Ovary (tissue), 9 donors: Measurements from ENCODE around the gene ADAM10. TPM values are rescaled to one million over a fixed set of nuclear protein-coding genes. Genes with fewer than 3 reads are reported as not detected.

Experiments
- DNase-seq, 5 donors: peaks; one replicate each; pipeline ENCODE4 v3.0.0-alpha.2; 2019 to 2020
- H3K27ac ChIP-seq, 2 donors: fragments of 200-600 bp; one replicate each; pipeline versions ENCODE4 v1.5.1 to v1.8.0; 2019 to 2022
- H3K27me3 ChIP-seq: fragments of 200-600 bp; one replicate; pipeline ENCODE4 v1.8.0; 2022
- H3K36me3 ChIP-seq: fragments of 200-600 bp; sonication (generic); one replicate; pipeline ENCODE4 v1.5.1; 2019
- H3K4me1 ChIP-seq: one replicate; pipeline ENCODE4 v1.8.1; 2013; ENCODE audit warnings: mild to moderate bottlenecking, moderate library complexity; ENCODE audit not compliant: insufficient read depth
- H3K4me3 ChIP-seq: fragments of 200-600 bp; sonication (generic); one replicate; pipeline ENCODE4 v1.5.1; 2017
- H3K9me3 ChIP-seq, 2 donors: fragments of 200-600 bp in 1 of 2; sonication (generic) in 1 of 2; one replicate each; pipeline versions ENCODE4 v1.5.1 to v1.8.1; 2013 to 2019; ENCODE audit warnings: mild to moderate bottlenecking in 1 of 2, moderate library complexity in 1 of 2
- CTCF ChIP-seq, 3 donors: fragments of 450-650 bp in 2 of 3; fragments of 200-600 bp in 1 of 3; IDR thresholded peaks; one replicate each; pipeline versions ENCODE4 v1.5.1 to v1.8.0; 2016 to 2022; ENCODE audit warnings: antibody characterized with exemption in 3 of 3, mild to moderate bottlenecking in 1 of 3
- EP300 ChIP-seq: sonication (generic); formaldehyde crosslinking; IDR thresholded peaks from one replicate; pipeline ENCODE4 v1.6.1; 2017; ENCODE audit warnings: antibody characterized with exemption
- POLR2A ChIP-seq: fragments of 450-650 bp; IDR thresholded peaks from one replicate; pipeline ENCODE4 v1.6.1; 2017; ENCODE audit warnings: antibody characterized with exemption, mild to moderate bottlenecking, moderate library complexity
- WGBS, 3 donors: extraction: QIAGEN DNeasy Blood & Tissue Kit in 1 of 3; methylation state at CpG; one replicate each; pipeline versions ENCODE4 v1.1.5 to v1.1.7; 2013 to 2017; 5-methylcytosine and 5-hydroxymethylcytosine counted together
- intact Hi-C, 4 donors: fragments of 100-400 bp; cut with DNase I; formaldehyde crosslinking; loops; one replicate each; pipeline versions ENCODE4 v1.11.0 to v1.15.1; 2022 to 2023
- polyA plus RNA-seq, 2 donors: library from polyadenylated mRNA; stranded (reverse); fragments of 200-250 nt in 1 of 2; fragments of 350-450 nt in 1 of 2; fragmentation: Illumina TruSeq in 1 of 2; extraction: RNeasy Lipid Tissue Mini Kit (QIAGEN cat#74804) in 1 of 2; gene quantifications; one replicate each; pipeline ENCODE4 v1.2.3, GENCODE V29; 2013 to 2014
- total RNA-seq, 7 donors: library from RNA; depleted of rRNA in 2 of 7; stranded (reverse); fragments of >200 nt in 2 of 7; fragmentation: NEBNext Ultra II Directional in 3 of 7; extraction: Animal tissue kit (Norgen Biotek cat#: 25700) in 3 of 7; gene quantifications; one replicate each; pipeline versions ENCODE4 v1.1.0 to v1.2.4, GENCODE V29; 2016 to 2023
- donor health status: DM: no; HTN: no; CAD: no; lungs with moderate emphysema.
- donor health status: DM: no; HTN: no; CAD: no.
- donor health status: Bipolar disorder and iron deficiency.
- donor health status: DM: yes; HTN: yes; CAD: no.
- donor health status: DM: no; HTN: no; CAD: no.
- donor health status: DM: yes; HTN: yes; CAD: no.

The ADAM10 gene
- total and polyA plus RNA-seq, 9 donors = 23.2 to 86.4 (median 63.0) TPM

- no peak overlapping the region for H3K27ac ChIP-seq
- DNase-seq = no peak
- no peaks in the 10 kb centered on the region for H3K9me3 ChIP-seq
- TF ChIP-seq EP300 (no peak), POLR2A (no peak), CTCF (IDR thresholded peaks at IDR 0.05) (no peak)
- intact Hi-C loops = no loop called here
- no peaks in the 10 kb centered on the region for H3K36me3 ChIP-seq
- peaks cover 6% of the 10 kb centered on the region for H3K4me1 ChIP-seq
- no peaks in the 10 kb centered on the region for H3K27me3 ChIP-seq
- no peak overlapping the region for H3K4me3 ChIP-seq
- 94 to 99% (median 97%) methylated on average over 2 of the region's 2 CpGs for WGBS, 3 donors
Measured at GRCh38 chr15:58741032-58741431, 8.5 kb downstream of the ADAM10 start.

- TF ChIP-seq EP300 = no peak
- TF ChIP-seq CTCF (IDR thresholded peaks at IDR 0.05) = no peak
- no peak for TF ChIP-seq POLR2A
- Histone ChIP-seq H3K4me1 (peaks cover 6% of the 10 kb centered on the region), H3K27me3 (no peaks in the 10 kb centered on the region), H3K36me3 (no peaks in the 10 kb centered on the region), H3K9me3 (no peaks in the 10 kb centered on the region), H3K4me3 (no peak overlapping the region), H3K27ac (no peak overlapping the region)
- 90 to 92% (median 91%) methylated on average over 4 of the region's 4 CpGs for WGBS, 3 donors
- no peak for DNase-seq
- intact Hi-C loops = no loop called here
Measured at GRCh38 chr15:58740436-58740835, 9.1 kb downstream of the ADAM10 start.

GRCh38 chr15:58738046-58738707 lies 11.3 kb downstream of the ADAM10 start:
- Histone ChIP-seq H3K4me1 (peaks cover 5% of the 10 kb centered on the region), H3K27ac (no peak overlapping the region), H3K36me3 (no peaks in the 10 kb centered on the region), H3K9me3 (no peaks in the 10 kb centered on the region), H3K27me3 (no peaks in the 10 kb centered on the region), H3K4me3 (no peak overlapping the region)
- intact Hi-C loops = no loop called here
- 84% methylated on average over 1 of the region's 1 CpG for WGBS, 3 donors
- DNase-seq = no peak
- TF ChIP-seq CTCF (IDR thresholded peaks at IDR 0.05) = no peak
- no peak for TF ChIP-seq EP300
- no peak for TF ChIP-seq POLR2A

GRCh38 chr15:58737298-58737697 lies 12.2 kb downstream of the ADAM10 start:
- Histone ChIP-seq H3K4me3 (no peak overlapping the region), H3K27me3 (no peaks in the 10 kb centered on the region), H3K9me3 (no peaks in the 10 kb centered on the region), H3K36me3 (no peaks in the 10 kb centered on the region), H3K4me1 (peaks cover 4% of the 10 kb centered on the region), H3K27ac (no peak overlapping the region)
- 84 to 90% (median 90%) methylated on average over 3 of the region's 3 CpGs for WGBS, 3 donors
- intact Hi-C loops = no loop called here
- TF ChIP-seq CTCF (IDR thresholded peaks at IDR 0.05) (no peak), POLR2A (no peak), EP300 (no peak)
- DNase-seq = no peak
